Measurements from ENCODE around the gene MAMSTR. TPM values are rescaled to one million over a fixed set of nuclear protein-coding genes. Genes with fewer than 3 reads are reported as not detected.
A peak's percentile ranks its signal among the peaks of the same experiment; 100 is the strongest.

The MAMSTR gene
- total and polyA plus RNA-seq, 9 of the 15 experiments (the other 6 are each of a cell fraction or from before 2014, with no cell fraction given): 0.08 to 1.00 (median 0.40) TPM; not detected in 1

GRCh38 chr19:48720613-48721296, 1.2 kb upstream of the MAMSTR start (continued):
- no peak for TF ChIP-seq ZNF668 (CRISPR knock-in tag; IDR thresholded peaks at IDR 0.05)
- TF ChIP-seq FUS (optimal IDR thresholded peaks at IDR 0.05; ENCODE audit: low read depth, low read length): no peak
- TF ChIP-seq ZFP91 (CRISPR knock-in tag; IDR thresholded peaks at IDR 0.05): no peak
- TF ChIP-seq FOXJ3 (CRISPR knock-in tag; IDR thresholded peaks at IDR 0.05): no peak
- TF ChIP-seq, protein P1, sequence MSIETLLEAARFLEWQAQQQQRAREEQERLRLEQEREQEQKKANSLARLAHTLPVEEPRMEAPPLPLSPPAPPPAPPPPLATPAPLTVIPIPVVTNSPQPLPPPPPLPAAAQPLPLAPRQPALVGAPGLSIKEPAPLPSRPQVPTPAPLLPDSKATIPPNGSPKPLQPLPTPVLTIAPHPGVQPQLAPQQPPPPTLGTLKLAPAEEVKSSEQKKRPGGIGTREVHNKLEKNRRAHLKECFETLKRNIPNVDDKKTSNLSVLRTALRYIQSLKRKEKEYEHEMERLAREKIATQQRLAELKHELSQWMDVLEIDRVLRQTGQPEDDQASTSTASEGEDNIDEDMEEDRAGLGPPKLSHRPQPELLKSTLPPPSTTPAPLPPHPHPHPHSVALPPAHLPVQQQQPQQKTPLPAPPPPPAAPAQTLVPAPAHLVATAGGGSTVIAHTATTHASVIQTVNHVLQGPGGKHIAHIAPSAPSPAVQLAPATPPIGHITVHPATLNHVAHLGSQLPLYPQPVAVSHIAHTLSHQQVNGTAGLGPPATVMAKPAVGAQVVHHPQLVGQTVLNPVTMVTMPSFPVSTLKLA (conservative IDR thresholded peaks at IDR 0.05): peak in 1 of 2 experiments; percentile 70; a peak in 2 of 4 replicates
- TF ChIP-seq ZNF224 (CRISPR knock-in tag; IDR thresholded peaks at IDR 0.05): no peak
- TF ChIP-seq ZNF77 (CRISPR knock-in tag; IDR thresholded peaks at IDR 0.05): no peak
- no peak for TF ChIP-seq NR0B1 (IDR thresholded peaks at IDR 0.05; ENCODE audit: partially characterized antibody)
- TF ChIP-seq SOX6 (IDR thresholded peaks at IDR 0.05): no peak
- peak in 1 of 2 experiments; percentile 10; a peak in 1 of 4 replicates for TF ChIP-seq SIN3A (IDR thresholded peaks at IDR 0.05; ENCODE audit: borderline replicate concordance in 2 of 2, control insufficient read depth in 1 of 2, low read depth in 2 of 2, low read length in 2 of 2)
- TF ChIP-seq SMAD2 (IDR thresholded peaks at IDR 0.05; ENCODE audit: low read depth, low read length): no peak
- peak; percentile 39; the same call in 1 of the 2 replicates for TF ChIP-seq JUND (IDR thresholded peaks at IDR 0.05; ENCODE audit: borderline replicate concordance, low read depth, low read length)
- TF ChIP-seq JUND (tag; IDR thresholded peaks at IDR 0.05; ENCODE audit: borderline replicate concordance, low read depth, low read length): peak; percentile 10; the same call in 1 of the 3 replicates
- TF ChIP-seq NKRF (IDR thresholded peaks at IDR 0.05; ENCODE audit: borderline replicate concordance): no peak
- no peak; the same call in 1 of the 2 replicates for TF ChIP-seq MYBL2 (IDR thresholded peaks at IDR 0.05; ENCODE audit: low read depth)
- TF ChIP-seq MYBL2 (CRISPR knock-in tag; IDR thresholded peaks at IDR 0.05; ENCODE audit: borderline replicate concordance): no peak
- TF ChIP-seq ZNF165 (CRISPR knock-in tag; IDR thresholded peaks at IDR 0.05; ENCODE audit: borderline replicate concordance): no peak
- no peak for TF ChIP-seq ZNF217 (CRISPR knock-in tag; IDR thresholded peaks at IDR 0.05)
- TF ChIP-seq, protein P2, sequence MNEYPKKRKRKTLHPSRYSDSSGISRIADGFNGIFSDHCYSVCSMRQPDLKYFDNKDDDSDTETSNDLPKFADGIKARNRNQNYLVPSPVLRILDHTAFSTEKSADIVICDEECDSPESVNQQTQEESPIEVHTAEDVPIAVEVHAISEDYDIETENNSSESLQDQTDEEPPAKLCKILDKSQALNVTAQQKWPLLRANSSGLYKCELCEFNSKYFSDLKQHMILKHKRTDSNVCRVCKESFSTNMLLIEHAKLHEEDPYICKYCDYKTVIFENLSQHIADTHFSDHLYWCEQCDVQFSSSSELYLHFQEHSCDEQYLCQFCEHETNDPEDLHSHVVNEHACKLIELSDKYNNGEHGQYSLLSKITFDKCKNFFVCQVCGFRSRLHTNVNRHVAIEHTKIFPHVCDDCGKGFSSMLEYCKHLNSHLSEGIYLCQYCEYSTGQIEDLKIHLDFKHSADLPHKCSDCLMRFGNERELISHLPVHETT (CRISPR knock-in tag; conservative IDR thresholded peaks at IDR 0.05 in 1 of 2, IDR thresholded peaks at IDR 0.05 in 1 of 2): peak in 1 of 2 experiments; percentile 32; a peak in 1 of 4 replicates

Measured in K562 (cell line).